HEK293 (cell line): ENCODE data around the gene PIP4K2C.

Experiments
- CTCF ChIA-PET: fragments of 350-600 bp; formaldehyde crosslinking; extraction: SDS; loops from one replicate; lab custom pipeline; 2021; ENCODE audit warnings: antibody characterized with exemption; lab: Yijun Ruan, JAX
- POLR2A ChIA-PET: fragments of 300-600 bp; formaldehyde crosslinking; extraction: SDS; loops from one replicate; lab custom pipeline; 2020; ENCODE audit warnings: antibody characterized with exemption, inconsistent platforms; lab: Yijun Ruan, JAX
- H3K27ac ChIP-seq: fragments of 200-500 bp; sonication (Bioruptor generic); 2 replicates; pipeline ENCODE4 v1.5.1; 2014; ENCODE audit warnings: low read depth, low read length, control low read depth, inconsistent platforms; ENCODE audit errors: extremely low read depth
- H3K36me3 ChIP-seq, 2 experiments: fragments of 200-500 bp in 1 of 2; sonication (Bioruptor generic) in 1 of 2; 1 replicate in 1 of 2; 2 replicates in 1 of 2; pipeline ENCODE4 v1.5.1; 2014 to 2017; ENCODE audit warnings: inconsistent platforms in 2 of 2, low read length in 2 of 2; ENCODE audit not compliant: control insufficient read depth in 2 of 2, insufficient read depth in 1 of 2
- H3K4me1 ChIP-seq: fragments of 200-500 bp; sonication (Bioruptor generic); 2 replicates; pipeline ENCODE4 v1.5.1; 2014; ENCODE audit warnings: mild to moderate bottlenecking, low read length, inconsistent platforms; ENCODE audit not compliant: control insufficient read depth, insufficient read depth
- H3K4me3 ChIP-seq: 2 replicates; pipeline ENCODE4 v1.5.1; 2011; ENCODE audit warnings: low read depth, mild to moderate bottlenecking, control low read depth, low read length, moderate library complexity
- H3K9me3 ChIP-seq: fragments of 200-500 bp; sonication (Bioruptor generic); 2 replicates; pipeline ENCODE4 v1.5.1; 2014; ENCODE audit warnings: low read depth, low read length, inconsistent platforms; ENCODE audit not compliant: control insufficient read depth, insufficient read depth
- HIC1 ChIP-seq: fragments of 450-650 bp; formaldehyde crosslinking; IDR thresholded peaks from 2 replicates; pipeline ENCODE4 v1.5.1; 2016; ENCODE audit warnings: missing biosample characterization, missing genetic modification characterization
- IKZF3 ChIP-seq: fragments of 450-650 bp; IDR thresholded peaks from 2 replicates; pipeline ENCODE4 v1.5.0; 2018; ENCODE audit warnings: missing biosample characterization, mild to moderate bottlenecking, missing genetic modification characterization, moderate library complexity
- REST ChIP-seq: fragments of 450-650 bp; formaldehyde crosslinking; IDR thresholded peaks from 2 replicates; pipeline ENCODE4 v1.5.1; 2016; ENCODE audit warnings: missing biosample characterization, missing genetic modification characterization
- SCRT2 ChIP-seq: fragments of 450-650 bp; formaldehyde crosslinking; IDR thresholded peaks from 2 replicates; pipeline ENCODE4 v1.5.1; 2016; ENCODE audit warnings: missing biosample characterization, missing genetic modification characterization
- SP3 ChIP-seq: fragments of 450-650 bp; formaldehyde crosslinking; IDR thresholded peaks from 2 replicates; pipeline ENCODE4 v1.5.1; 2016; ENCODE audit warnings: missing biosample characterization, missing genetic modification characterization
- ZBTB48 ChIP-seq: fragments of 450-650 bp; formaldehyde crosslinking; IDR thresholded peaks from 2 replicates; pipeline ENCODE4 v1.5.1; 2016; ENCODE audit warnings: missing biosample characterization, missing genetic modification characterization
- ZNF221 ChIP-seq: fragments of 450-650 bp; formaldehyde crosslinking; IDR thresholded peaks from 2 replicates; pipeline ENCODE4 v1.5.1; 2017; ENCODE audit warnings: missing biosample characterization, missing genetic modification characterization, borderline replicate concordance
- ZNF280D ChIP-seq: fragments of 450-650 bp; formaldehyde crosslinking; IDR thresholded peaks from 2 replicates; pipeline ENCODE4 v1.5.1; 2016; ENCODE audit warnings: missing biosample characterization, missing genetic modification characterization
- ZNF324 ChIP-seq: fragments of 450-650 bp; formaldehyde crosslinking; IDR thresholded peaks from 2 replicates; pipeline ENCODE4 v1.5.1; 2016; ENCODE audit warnings: missing biosample characterization, missing genetic modification characterization
- ZNF354C ChIP-seq: fragments of 450-650 bp; formaldehyde crosslinking; IDR thresholded peaks from 2 replicates; pipeline ENCODE4 v1.5.1; 2016; ENCODE audit warnings: missing biosample characterization, missing genetic modification characterization, low read depth, borderline replicate concordance
- ZNF366 ChIP-seq: fragments of 450-650 bp; formaldehyde crosslinking; conservative IDR thresholded peaks from 2 replicates; pipeline ENCODE4 v1.5.1; 2016; ENCODE audit warnings: missing biosample characterization, missing genetic modification characterization
- ZNF398 ChIP-seq: fragments of 450-650 bp; formaldehyde crosslinking; IDR thresholded peaks from 2 replicates; pipeline ENCODE4 v1.5.1; 2017; ENCODE audit warnings: missing biosample characterization, missing genetic modification characterization
- ZNF596 ChIP-seq: fragments of 450-650 bp; IDR thresholded peaks from 2 replicates; pipeline ENCODE4 v1.5.0; 2018; ENCODE audit warnings: missing biosample characterization, mild to moderate bottlenecking, missing genetic modification characterization, moderate library complexity
- ZNF76 ChIP-seq: fragments of 450-650 bp; formaldehyde crosslinking; IDR thresholded peaks from 2 replicates; pipeline ENCODE4; 2016; ENCODE audit warnings: low read depth, missing biosample characterization, missing genetic modification characterization, borderline replicate concordance
- ZNF777 ChIP-seq: fragments of 450-650 bp; formaldehyde crosslinking; IDR thresholded peaks from 2 replicates; pipeline ENCODE4 v1.5.1; 2017; ENCODE audit warnings: missing biosample characterization, missing genetic modification characterization, borderline replicate concordance
- ZSCAN16 ChIP-seq: fragments of 450-650 bp; formaldehyde crosslinking; IDR thresholded peaks from 2 replicates; pipeline ENCODE4 v1.5.1; 2016; ENCODE audit warnings: missing biosample characterization, missing genetic modification characterization
- TF ChIP-seq, protein P1 (sequence below): fragments of 450-650 bp; formaldehyde crosslinking; IDR thresholded peaks from 2 replicates; pipeline ENCODE4 v1.5.1; 2016; ENCODE audit warnings: missing biosample characterization, missing genetic modification characterization
- TF ChIP-seq, protein P2 (sequence below): fragments of 450-650 bp; formaldehyde crosslinking; IDR thresholded peaks from 2 replicates; pipeline ENCODE4 v1.5.1; 2016; ENCODE audit warnings: missing biosample characterization, missing genetic modification characterization, borderline replicate concordance

PIP4K2C gene

DNA sequence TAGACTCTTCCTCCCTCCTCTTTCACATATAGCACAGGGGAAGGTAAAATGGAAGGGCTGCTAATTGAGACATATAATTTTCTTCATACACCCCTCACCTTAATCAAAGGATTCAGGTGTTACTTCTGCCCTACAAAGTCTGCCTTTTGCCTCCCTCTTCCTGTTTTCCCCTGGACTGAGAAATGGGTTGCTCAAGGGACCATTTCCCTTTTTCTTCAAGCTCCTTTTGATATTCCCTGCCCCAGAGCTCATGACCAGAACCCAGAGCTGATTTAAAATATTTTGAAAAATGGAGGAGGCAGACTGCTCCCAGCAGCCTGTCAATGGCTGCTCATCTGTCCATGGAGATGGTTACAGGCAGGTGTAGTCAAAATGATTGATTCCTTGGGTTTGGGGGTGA is 6.3 kb upstream of the PIP4K2C start:
- H3K36me3 ChIP-seq: peaks cover 0 to 29% of the 10 kb centered on the region in 2 experiments; a peak in 1 of 3 replicates
- POLR2A ChIA-PET: interaction anchor here (0.6 to 1.5 kb wide), 3 partner anchors 26 to 48 kb away, joined by 3 to 4 read pairs (median 3); partner anchors contain the start of genes ARHGEF25 and B4GALNT1
- TF ChIP-seq ZNF366 (tag by site-specific recombination) (no peak), ZNF777 (tag by site-specific recombination) (no peak), ZNF76 (tag by site-specific recombination) (no peak), ZSCAN16 (tag by site-specific recombination) (no peak), ZBTB48 (no peak), ZNF596 (tag by site-specific recombination) (no peak), ZNF398 (tag by site-specific recombination) (no peak), ZNF280D (tag by site-specific recombination) (no peak), ZNF324 (tag by site-specific recombination) (no peak), HIC1 (tag by site-specific recombination) (no peak), IKZF3 (tag by site-specific recombination) (no peak)
- TF ChIP-seq, protein P1, sequence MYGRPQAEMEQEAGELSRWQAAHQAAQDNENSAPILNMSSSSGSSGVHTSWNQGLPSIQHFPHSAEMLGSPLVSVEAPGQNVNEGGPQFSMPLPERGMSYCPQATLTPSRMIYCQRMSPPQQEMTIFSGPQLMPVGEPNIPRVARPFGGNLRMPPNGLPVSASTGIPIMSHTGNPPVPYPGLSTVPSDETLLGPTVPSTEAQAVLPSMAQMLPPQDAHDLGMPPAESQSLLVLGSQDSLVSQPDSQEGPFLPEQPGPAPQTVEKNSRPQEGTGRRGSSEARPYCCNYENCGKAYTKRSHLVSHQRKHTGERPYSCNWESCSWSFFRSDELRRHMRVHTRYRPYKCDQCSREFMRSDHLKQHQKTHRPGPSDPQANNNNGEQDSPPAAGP (tag by site-specific recombination): no peak
- TF ChIP-seq, all 188 proteins: peak for 0
- Histone ChIP-seq H3K9me3 (no peaks in the 10 kb centered on the region), H3K27ac (no peak overlapping the region), H3K4me1 (no peaks in the 10 kb centered on the region), H3K4me3 (no peak overlapping the region)
- CTCF ChIA-PET: interaction anchor here (0.6 to 6.6 kb wide), 18 partner anchors 8 to 174 kb away, joined by 3 to 113 read pairs (median 9); partner anchors contain the start of gene B4GALNT1

DNA sequence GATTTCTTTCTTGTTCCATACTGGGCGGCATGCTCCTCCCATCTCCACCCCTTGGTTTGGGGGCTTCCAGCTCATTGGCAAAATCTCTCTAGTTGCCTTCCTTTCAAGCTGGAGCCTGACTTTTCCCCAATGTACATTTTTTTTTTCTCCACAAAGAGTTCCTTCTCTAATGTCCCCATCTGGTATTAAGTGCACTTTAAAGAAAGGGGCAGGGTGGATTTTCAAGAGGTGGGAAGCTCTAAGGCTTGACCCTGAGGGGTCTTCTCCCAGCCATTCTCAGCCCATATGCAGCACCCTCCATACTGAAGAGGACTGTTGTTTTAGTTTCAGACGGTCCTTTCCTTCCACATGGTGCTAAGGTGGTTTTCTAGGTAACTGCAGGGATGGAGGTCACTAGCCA is 5.8 kb upstream of the PIP4K2C start:
- POLR2A ChIA-PET: interaction anchor here (0.6 kb wide), 2 partner anchors 33 to 1612 kb away, joined by 3 to 4 read pairs; no protein-coding TSS in a partner anchor
- H3K4me1 ChIP-seq: no peaks in the 10 kb centered on the region
- CTCF ChIA-PET: interaction anchor here (0.6 to 6.6 kb wide), 12 partner anchors 8 to 175 kb away, joined by 3 to 113 read pairs (median 22); partner anchors contain the start of gene B4GALNT1
- H3K36me3 ChIP-seq: peaks cover 0 to 29% of the 10 kb centered on the region in 2 experiments; a peak in 1 of 3 replicates
- no peak overlapping the region for H3K27ac ChIP-seq
- no peaks in the 10 kb centered on the region for H3K9me3 ChIP-seq
- H3K4me3 ChIP-seq: no peak overlapping the region
- TF ChIP-seq REST (tag by site-specific recombination): no peak
- TF ChIP-seq SP3 (tag by site-specific recombination): no peak
- TF ChIP-seq ZNF354C (tag by site-specific recombination): no peak
- TF ChIP-seq ZNF221 (tag by site-specific recombination): no peak
- no peak for TF ChIP-seq SCRT2
- TF ChIP-seq, protein P2, sequence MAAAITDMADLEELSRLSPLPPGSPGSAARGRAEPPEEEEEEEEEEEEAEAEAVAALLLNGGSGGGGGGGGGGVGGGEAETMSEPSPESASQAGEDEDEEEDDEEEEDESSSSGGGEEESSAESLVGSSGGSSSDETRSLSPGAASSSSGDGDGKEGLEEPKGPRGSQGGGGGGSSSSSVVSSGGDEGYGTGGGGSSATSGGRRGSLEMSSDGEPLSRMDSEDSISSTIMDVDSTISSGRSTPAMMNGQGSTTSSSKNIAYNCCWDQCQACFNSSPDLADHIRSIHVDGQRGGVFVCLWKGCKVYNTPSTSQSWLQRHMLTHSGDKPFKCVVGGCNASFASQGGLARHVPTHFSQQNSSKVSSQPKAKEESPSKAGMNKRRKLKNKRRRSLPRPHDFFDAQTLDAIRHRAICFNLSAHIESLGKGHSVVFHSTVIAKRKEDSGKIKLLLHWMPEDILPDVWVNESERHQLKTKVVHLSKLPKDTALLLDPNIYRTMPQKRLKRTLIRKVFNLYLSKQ: no peak
